NCI-H2029 (cell line): ENCODE data around the gene MRPL38.

Experiments
- DNase-seq: peaks from one replicate; lab custom pipeline; 2025; lab: John Stamatoyannopoulos, UW

Gene MRPL38

DNA sequence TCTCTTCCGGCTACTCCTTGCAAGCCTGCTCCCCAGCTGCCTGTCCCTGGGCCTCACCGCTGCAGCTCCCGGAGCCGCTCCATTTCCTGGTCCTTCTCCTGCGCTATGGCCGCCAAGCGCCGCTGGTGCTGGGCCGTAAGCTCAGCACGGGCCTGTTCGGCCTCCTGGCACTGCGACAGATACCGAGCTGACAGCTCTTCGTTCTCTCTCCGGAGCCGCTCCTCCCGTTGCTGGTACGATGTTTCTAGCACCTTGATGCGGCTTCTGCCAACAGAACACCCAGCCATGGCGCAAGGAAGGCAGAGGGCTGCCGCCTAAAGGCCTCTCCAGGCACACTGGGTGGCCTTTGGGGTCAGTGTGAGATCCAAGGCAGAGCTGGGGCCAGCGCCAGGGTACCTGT, 14.9 kb upstream of the MRPL38 start:
- DNase-seq: no peak

DNA sequence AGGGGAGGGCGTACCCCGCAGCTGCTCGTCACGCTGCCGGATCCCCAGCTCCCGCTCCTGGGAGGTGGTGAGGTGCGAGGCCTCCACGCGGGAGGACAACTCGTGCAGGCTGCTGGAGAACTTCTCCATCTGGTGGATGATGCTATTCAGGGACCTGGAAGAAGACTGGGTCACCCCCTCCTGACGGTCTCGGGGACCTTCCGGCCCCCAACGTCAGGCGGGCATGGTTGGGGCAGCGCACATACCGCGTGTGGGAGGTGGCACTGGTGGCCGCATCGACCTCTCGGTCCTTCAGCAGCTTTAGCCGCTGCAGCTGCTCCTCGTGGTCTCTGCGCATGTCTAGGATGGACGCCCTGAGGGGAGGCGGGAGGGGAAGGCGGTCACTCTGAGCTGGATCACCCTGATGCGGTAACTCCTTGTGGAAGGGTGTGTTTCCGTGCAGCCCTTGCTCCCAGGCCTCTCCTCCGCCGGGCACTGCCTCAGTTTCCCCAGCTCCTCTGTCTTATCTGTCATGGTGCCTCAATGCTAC, 13.3 kb upstream of the MRPL38 start:
- no peak for DNase-seq

DNA sequence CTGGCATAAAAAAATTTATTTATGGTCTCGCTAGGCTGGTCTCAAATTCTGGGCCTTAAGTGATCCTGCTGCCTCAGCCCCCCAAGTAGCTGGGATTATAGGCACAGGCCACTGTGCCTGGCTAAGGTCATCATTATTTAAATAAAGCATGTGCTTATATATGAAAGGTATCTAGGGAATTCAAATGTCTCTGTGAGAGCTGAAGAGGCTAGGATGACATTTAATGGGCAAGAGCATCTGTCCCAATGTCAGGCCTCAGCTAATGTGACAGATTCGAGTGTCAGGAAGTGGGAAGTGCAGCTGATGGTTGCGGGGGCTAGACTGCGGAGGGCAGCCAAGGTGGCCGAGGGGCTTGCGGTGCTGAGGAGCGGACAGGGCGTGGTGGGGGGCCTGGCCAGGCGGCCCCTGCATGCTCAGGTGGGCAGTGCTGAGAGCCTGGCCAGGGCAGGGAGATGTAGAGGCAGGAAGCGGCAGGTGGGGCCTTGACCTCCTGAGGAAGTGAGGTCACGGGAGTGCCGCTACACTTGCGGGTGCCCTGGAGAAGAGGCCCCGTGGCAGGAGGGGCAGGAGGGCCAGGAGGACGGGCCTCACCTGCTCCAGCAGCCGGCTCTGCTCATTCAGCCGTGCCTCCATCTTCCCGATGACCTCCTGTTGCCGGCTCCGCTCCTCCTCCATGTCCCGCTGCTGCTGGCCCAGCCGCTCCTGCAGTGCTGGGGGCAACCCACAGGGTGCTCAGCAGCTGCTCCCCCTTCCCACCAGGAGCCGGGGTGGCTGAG, 12.6 kb upstream of the MRPL38 start:
- no peak for DNase-seq

DNA sequence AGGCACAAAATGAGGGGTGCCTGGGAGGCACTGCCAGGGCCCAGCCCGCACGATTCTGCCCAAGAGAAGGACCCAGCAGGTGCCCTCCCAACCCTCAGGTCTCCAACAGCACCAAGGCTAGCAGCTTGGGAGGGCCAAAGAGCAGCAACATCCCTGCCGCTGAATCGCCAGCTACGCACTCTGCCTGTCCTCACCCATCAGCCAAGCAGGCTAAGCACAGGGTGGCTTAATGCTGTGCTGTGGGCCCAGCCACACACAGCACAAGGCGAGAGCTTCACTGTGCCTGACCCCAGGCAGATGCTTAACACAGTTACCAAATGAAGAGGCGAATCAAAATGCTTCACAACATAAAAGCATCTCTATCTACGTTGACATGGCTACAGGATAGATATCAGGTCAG, 10.6 kb upstream of the MRPL38 start:
- no peak for DNase-seq

DNA sequence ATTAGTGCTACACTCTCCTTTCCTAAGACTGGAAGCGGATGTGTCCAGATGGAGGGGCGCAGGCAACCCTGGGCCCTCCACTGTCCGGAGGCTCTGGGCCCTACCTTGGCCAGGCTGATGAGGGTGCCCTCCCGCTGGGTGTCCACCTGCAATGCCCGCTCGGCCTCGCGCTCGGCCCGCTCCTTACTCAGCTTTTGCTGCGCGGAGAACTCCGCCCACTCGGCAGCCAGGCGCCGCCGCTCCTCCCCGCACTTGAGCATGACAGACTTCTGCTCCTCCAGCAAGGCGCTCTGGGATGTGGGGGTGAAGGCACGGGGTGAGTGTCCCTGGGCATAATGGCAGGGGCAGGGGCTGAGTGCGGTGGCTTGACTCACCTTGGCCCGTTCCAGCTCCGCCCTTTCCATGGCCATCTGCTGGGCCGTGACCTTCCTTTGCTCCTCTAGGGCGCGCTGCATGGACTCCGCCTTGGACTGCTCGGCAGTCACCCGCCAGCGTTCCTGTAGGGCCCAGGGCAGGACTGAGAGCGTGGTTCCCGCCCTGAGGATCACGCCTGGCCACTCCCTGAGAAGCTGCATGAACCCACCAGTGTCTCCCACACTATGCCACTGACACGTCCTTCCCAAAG, 10.1 kb upstream of the MRPL38 start:
- no peak for DNase-seq

DNA sequence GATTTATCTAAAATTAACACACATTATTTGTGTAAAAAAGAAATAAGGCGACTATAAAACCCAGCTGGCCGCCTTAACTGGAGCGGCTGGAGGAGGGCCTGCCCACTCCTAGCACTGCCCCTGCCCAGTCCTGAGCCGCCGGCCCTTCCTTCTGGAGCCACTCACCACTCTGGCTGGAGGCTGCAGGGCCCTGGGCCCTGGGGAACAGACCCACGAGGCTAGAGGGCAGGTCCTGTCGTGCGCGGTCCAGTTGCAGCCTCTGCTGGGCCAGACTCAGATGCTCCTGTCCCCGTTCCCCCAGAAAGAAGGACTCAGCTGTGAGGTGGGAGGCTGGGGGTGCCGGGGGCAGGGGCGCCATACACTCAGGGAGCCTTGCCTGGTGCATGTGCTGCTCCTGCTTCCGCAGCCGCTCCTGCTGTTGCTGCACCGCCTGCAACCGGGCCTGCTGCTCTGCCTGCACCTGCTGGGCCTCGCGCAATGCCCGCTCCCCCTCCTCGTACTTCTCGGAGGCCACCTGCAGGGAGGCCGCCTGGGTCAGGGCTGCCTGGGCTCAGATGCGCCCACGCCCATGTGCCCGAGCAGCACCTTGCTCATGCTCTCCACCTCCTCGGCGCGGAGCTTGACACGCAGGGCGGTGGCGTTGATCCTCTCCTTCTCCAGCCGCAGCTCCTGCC, 9.0 kb upstream of the MRPL38 start:
- no peak for DNase-seq

DNA sequence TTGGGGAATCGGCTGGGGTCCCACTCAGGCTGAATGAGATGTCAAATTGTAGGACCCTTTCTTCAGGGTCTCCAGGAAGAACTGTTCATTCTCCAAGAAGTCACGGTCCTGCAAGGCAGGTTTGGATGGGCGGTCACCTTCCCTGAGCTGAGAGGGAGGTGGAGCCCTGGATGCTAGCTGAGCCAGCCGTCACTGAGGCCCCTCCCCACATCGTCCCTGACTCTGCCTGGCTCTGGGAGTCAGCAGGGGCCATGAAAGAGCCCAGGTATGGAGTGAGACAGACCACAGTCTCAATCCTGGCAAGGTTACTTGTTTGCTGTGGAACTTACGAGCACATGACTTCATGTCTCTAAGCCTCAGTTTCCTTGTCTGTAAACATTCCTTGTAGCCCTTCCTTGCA, 6.0 kb upstream of the MRPL38 start:
- peak; percentile 43 for DNase-seq

DNA sequence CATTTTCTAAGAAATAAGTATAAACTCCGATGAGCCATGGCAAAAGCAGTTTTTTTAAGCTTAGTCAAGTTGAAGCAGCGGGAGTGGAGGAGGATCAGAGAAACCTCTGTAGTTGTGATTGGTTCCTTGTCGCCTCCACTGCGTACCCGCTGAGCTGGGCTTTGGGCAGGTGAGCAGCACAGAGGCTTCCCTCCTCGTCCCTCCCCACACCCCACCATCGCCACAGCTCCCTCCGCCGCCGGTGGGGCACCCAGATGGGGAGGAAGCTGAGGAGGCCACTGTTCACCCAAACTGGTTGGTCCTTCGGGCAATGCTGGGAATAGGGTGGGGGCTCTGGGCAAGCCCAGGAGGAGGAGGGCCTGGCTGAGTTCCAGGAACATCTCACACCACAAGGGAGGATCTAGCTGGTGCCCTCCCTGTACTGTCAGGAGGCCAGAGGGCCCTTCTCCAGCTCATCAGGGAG, 5.2 kb upstream of the MRPL38 start:
- DNase-seq: peak; percentile 80

DNA sequence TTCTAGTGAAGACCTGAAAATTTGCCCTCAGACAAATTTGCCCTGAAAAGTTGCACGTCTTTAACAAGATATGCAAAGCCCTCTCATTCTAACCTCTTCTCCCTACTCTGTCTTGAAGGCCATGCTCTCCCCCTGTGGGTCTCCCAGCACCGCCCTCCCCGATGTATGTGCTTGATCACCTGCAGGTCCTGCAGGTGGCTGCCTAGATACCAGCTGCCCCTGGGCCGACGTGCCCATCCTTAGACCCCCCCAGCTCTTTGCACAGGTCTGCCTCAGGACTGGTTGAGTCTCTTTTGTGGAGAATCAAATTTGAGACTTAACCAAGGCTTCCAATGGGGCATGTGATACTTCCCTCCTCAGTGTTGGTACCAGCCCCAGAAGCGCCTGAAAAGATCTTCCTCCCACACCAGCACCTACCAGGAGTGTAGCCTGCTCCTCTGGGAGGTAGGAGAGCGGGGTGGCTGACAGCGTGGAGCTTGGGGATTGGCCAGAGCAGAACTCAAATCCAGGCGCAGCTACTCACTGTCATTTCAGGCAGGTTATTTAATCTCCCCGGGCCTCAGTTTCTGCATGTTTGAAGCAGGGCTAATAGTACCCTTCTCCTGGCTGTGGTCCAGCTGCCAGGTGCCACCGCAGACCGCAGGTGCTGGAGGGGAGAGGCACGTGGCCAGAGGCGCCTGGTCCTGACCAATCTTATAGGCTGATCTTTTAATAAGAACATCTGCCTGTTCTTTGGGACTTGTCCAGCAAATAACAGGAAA, 4.5 kb upstream of the MRPL38 start:
- DNase-seq: peak; percentile 85

DNA sequence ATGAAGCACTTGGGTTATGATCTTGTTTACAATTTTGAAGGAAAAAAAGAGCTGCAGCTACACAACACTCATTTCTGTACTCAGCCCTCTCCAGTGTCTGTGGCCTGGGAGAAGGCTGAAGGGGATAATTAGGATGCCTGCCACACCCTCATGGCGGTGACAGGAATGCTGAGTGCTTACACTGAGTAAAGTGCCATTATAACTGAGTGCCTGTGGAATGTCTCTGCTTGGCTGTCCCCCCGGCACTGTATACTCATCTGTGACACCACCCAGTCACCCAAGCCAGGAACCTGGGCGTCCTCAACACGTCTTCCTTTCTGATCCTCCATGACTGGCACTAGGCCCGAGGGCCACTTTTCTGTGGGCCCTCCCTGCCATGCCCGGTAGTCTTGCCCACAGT, 3.5 kb upstream of the MRPL38 start:
- DNase-seq: peak; percentile 91

DNA sequence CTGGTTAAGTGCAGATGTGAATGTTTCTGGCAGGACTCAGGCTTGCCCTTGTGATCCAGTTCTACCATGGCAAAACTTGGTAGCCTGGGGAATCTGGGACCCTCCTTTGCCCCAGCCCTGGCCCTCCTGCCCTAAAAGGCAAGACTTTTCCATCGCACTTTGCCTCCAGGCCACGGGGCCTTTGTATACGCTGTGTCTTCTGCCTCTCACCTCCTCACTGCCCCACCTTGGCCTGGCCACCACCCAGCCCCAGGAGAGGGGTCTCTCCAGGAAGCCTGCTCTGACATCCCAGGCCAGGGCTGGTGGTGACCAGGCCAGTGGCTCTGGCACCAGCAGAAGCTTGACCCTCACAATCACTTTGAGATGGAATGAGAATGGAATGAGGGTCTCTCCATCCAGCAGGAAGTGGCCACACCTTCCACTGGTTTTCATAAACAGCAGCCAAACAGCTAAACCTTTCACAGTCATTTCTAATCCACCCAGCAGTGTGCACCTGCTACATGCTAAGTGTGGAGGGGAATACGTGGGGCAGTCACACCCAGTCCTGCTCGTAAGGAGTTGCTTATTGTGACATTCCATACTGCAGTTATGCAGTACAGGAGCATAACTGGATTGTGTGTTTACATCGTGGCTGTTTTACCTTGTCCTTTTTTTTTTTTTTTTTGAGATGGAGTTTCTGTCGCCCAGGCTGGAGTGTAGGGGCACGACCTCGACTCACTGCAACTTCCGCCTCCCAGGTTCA, 1.6 kb upstream of the MRPL38 start:
- DNase-seq: no peak

DNA sequence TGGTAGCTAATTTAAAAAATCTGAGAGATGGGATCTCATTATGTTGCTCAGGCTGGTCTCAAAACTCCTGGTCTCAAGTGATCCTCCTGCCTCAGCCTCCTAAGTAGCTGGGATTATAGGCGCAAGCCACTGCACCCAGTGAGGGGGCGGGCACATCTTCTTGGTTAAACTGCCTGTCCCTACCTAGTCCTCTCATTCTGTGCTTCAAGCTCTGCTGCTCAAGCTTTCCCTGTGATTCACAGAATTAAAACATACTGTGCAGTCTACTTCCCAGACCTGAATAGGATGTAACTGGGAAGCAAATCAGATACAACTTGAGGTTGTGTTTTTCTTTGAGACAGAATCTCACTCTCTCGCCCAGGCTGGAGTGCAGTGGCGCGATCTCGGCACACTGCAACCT, 2.3 kb downstream of the MRPL38 start:
- no peak for DNase-seq

DNA sequence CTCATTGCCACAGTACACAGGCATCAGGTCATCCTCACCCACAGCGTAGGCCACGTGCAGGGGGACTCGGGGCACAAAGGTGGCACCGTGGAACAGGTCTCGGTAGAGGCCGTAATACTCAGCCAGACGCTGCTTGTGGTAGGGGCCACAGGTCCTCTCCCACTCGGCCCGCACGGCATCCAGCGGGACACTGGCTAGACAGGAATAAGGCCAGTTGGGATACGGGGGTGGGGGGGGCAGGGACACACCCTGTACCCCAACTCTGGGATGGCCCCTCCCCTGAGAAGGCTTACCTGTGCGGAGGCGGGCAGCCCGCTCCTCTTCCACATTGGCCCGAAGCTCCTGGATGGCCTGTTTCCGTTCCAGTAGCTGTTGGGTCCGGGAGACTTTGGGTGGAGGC, 3.0 kb downstream of the MRPL38 start:
- no peak for DNase-seq

DNA sequence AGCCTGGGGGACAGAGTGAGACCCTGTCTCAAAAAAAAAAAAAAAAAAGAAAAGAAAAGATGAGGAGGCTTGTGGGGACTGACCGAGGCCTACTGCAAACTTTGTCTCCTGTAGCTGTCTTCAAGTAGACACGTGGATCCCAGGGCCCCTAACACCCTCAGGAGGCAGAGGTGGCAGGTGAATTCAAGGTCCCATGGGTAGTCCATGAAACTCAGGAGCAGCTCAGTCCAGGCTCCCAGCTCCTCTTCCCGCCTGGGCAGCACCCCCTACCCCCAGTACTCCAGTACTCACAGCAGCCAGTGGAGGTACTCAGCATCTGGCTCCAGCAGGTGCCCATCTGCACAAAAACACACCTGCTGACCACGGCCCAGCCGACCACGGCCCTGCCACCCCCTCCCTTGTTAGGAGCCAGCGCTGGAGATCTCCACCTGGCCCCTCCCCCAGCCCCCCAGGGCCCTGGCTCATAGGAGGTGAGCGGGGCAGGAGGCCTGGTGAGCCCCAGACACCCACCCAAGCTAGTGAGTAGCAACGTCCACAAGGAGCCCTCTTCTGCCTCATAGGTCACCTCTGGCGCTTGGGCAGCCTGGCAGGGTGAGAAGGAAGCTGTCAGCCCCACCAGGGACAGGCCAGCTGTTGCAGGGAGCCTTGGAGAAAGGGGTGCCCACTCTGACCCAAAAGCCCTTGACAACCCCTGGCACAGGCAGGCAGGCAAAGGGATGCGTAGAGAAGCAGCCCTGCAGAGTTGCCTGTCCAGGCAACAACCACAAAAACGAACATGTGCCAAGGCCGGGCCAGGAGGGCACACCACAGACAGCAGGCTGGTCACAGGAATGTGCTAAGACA, 3.8 kb downstream of the MRPL38 start:
- no peak for DNase-seq

DNA sequence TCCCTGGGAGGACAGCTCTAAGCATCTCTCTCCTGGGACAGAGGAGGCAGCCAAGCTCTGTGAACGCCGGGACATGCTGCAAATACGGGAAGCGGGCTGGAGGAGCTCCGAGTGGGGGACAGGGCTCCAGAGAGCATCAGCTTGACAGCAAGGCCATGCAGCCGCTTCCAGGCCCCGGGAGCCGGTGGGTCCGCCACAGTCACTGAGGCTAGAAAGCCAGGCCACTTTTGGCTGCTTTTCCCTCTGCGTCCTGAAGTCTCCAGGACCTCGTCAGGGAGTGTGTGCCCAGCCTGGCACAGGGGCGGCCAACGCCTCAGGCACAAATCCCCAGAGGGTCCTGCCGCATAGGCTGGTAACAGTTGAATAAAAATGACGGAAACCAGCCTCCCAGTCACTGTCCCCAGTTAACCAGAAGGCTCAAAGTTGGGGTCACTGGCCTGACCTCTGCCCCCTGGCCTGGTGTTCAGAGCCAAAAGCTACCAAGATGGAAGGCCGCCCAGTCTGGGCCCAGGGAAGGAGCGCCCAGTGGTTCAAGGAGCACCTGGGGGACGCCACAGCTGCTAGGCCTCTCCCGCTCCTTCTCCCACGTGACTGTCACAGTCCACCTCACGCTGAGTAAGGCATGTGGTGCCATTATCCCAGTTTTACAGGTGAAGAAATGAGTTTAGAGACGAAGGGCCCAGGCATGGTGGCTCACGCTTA, 4.8 kb downstream of the MRPL38 start:
- DNase-seq: no peak

DNA sequence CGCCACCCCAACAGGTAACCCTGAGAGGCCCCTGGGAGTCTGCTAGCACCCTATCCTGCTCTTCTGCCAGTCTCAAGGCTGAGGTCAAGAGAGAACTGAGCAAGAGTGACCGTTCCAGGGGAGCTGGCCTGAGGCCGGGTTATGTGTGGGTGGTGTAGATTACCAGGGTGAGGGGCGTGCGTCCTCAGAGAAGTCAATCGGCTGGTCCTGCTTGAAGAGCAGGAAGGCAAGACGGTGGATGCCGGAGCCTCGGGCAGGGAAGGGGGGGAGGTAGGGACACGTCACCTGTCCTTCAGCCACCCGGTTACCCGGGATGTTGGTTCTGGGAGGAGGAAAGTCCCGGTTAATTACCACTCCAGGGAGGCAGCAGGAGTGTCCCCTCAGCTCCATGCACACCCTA, 5.3 kb downstream of the MRPL38 start:
- DNase-seq: no peak

DNA sequence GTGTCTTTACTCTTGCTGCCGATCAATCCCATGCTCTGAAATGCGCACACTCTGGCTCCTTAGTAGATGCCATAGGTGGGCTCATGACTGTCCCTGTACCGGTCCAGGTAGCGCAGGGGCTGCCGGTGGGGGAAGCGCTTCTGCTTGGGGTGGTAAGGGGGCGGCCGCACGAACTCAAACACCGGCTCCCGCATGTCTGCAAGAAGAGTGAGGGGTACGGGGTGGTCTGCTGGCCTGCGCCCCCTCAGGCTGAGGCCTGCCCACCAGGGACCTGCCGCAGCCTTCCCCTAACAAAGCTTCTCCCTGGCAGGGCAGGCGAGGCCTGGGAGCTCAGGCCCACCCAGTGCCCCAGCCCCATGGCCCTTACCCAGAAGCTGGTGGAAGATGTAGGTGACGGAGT, 5.9 kb downstream of the MRPL38 start:
- no peak for DNase-seq

DNA sequence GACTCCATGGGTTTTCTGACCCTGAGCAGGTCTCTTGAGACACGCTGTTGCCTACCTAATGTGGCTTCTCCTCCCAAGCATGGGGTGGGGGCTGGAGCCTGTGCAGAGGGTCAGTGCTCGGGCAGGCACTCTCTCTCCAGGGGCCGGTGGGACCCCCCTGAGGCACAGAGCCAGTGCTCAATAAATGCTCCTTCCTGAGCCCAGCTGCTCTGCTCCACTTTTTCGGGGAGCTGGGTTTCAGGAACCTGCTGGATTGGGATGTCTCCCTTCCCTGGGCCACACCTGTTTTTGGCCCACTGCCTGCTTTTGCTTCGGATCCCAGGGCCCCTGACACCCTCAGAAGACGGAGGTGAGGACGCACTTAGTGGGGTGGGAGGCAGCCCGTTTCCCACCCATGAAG, 6.6 kb downstream of the MRPL38 start:
- no peak for DNase-seq

DNA sequence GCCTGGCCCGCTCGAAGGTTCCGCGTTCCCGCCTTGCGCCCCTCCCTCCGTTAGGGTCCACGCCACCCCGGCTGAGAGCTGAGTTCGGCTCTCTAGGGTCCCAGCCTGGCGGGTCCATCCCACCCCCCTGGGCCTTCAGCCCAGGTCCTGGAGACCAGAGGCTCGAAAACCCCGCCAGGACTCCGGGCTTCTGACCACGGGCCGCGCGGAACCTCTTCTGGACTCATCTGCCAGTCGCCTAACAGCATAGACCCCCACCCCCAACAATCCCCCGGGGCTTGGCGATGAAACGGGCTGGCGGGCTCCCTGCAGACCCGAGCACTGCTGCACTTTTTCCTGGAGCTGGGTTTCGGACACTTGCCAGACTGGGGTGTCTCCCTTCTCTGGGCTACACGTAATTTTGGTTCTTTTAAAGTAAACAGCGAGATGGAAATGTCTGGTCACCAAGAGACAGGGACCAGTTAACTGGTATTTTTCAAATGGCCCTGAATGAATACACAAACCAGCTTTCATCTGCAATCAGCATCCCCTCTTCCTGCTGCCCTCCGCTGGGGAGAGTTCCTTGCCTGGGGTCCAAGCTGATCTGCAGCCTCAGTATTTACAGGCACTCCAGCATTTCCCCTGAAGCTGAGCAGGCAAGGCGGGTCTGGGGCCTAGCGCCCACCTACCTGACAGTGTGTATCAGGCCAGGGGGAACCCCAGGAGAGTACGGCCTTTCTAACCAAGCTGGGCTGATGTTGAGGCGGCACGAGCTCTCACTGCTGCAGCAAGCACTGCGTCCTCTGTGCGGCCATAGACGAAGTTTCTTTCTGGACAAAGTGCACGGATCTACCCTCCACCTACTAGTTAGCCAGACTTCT, 7.3 kb downstream of the MRPL38 start:
- no peak for DNase-seq
